HG03135 (cell line): Measurements from ENCODE around the gene ITIH1.

Experiments used
- ATAC-seq: cut with Tn5 transposase; IDR thresholded peaks from one replicate; pipeline ENCODE4 v1.9.1; 2021; ENCODE audit warnings: mild to moderate bottlenecking, moderate library complexity; ENCODE audit not compliant: unreplicated experiment

The ITIH1 gene

DNA sequence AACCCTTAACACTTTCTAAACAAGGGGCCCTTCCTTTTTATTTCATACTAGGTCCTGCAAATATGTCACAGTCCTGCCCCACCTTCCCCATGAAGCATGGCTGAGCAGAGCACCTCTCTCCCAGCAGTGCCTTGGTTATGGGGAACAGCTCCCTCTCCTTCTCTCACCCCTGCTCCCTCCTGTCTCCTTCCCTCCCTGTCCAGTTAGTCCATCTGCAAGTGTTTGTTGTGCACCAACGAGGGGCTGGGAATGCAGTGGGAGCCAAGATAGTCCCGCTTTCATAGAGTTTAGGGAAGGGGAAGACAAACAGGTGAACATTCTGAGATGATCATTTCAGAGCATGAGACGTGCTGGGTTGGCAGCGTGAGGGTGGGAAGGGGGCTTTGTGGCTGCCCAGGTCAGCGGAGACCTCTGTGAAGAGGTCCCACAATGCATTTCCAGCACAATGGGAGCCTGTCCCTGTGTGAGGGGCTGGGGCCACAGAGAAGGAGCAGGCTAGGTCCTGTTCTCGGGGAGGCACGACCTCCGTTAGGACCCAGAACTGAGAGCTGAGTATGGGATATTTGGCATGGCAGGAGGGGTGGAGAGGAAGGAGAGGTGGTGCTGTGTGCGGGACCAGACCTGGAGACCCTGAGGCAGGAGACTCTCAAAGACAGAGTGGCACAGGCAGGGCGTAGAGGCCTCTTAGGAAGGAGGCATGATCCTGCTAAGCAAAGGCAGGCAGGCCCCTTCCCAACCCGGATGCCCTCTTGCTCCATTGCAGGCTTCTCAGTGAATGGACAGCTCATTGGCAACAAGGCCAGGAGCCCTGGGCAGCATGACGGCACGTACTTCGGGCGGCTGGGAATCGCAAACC, 11.7 kb downstream of the ITIH1 start:
- no peak for ATAC-seq

- no peak for ATAC-seq
Observed at GRCh38 chr3:52789746-52790040, 12.3 kb downstream of the ITIH1 start.

GRCh38 chr3:52790337-52790736, 12.9 kb downstream of the ITIH1 start:
- no peak for ATAC-seq

DNA sequence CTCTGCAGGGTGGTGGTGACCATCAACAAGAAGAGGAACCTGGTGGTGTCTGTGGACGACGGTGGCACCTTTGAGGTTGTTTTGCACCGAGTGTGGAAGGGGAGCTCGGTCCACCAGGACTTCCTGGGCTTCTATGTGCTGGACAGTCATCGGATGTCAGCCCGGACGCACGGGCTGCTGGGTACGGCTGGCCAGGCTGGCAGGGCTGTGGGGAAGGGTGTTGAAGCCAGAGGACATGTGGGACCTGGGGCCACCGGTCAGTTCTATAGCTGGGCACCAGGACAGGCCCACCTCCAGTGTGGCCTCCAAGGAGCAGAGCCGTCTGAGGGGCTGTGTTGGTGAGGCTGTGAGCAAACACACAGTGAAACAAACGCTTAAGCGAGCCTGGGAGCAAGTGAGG, 13.3 kb downstream of the ITIH1 start:
- ATAC-seq, result no peak

- no peak for ATAC-seq
Observed at GRCh38 chr3:52791366-52791765, 14.0 kb downstream of the ITIH1 start.

DNA sequence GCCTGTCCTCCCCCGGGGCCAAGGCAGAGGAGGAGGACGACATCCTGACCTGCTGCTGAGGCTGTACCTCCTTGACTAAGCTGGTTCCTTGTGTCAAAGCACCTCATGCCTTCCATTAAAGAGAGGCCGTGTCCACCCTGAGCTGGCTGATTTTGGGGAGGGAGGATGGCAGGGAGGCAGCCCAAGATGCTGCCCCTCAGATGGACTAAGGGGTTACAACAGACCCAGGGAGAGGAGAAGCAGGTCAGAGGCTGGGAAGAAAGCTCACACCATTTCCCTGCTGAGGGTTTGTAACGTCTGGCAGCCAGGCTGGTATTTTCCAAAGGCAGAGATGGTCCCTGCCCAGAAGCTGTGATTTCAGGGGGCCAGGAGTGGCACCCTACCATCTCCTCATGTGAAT, 14.5 kb downstream of the ITIH1 start:
- no peak for ATAC-seq

GRCh38 chr3:52792413-52792812, 15.0 kb downstream of the ITIH1 start:
- no peak for ATAC-seq

DNA sequence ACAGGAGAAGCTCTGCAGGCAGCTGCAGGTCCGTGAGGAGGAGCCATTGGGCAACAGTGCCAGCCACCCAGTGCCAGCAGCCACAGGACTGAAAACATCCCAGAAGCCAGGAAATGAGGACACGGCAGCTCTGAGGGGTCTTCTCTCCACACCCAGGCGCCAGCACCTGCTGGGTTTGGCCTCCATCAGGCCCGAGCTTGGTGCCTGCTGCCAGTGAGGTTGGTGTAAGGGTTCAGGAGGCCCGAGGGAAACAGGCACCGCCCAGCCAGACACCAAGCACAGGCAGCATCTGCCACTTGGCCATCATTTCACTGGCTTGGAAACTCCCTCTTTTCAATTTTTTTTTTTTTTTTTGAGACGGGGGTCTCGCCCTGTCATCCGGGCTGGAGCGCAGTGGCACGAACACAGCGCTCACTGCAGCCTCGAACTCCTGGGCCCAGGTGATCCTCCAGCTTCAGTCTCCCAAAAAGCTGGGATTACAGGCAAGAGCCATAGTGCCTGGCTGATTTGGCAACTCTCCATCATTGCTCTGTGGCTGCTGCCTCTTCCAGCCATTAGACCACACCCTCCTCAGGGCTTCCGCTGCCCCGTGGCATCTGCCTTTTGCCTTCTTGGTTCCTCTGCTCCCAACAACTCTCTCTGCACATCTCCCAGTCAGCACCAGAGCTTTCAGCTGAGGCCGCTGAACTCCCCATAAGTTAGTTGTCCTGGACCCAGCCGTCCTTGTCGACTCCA, 15.7 kb downstream of the ITIH1 start:
- ATAC-seq, result no peak

DNA sequence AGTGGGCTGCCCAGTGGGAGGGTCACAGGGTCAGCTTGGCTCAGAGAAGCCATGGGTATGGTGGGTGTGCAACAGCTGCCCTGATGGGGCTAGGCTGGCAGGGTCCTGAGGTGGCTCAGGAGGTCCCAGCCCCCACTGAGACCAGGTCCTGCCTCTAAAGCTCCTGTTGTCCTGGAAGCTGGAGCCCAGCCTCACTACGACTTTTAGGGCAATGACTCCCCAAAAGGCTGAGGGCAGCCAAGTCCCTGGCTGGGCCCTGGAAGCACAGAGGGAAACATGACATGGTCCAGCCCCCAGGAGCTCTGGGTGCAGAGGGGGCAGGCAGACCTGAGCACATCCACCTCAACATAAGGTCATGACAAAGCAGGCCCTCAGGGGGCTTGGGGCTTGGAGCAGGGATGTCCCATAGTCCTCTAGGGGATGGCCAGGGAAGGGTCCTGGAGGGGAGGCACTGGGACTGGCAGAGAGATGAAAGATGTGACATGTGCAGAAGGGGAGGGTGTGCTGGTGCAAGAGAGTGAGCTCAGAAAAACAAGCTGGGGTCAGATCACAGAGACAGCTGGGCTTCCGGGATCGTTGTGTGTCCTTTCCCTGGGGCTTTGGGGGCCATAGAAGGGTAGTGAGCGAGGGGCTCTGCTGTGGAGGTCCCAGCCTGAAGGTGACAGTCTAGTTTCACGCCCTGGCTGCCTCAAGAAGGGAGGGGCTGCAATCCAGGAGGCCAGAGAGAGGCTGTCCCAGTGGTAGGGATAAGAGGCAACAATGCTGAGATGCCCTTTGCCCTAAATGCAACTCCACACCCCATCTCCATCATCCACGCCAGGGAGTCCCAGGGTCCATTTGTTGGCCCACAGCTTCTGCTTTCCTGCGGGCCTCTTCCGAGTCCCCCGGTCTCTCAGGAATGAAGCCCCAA, 16.6 kb downstream of the ITIH1 start:
- no peak for ATAC-seq

DNA sequence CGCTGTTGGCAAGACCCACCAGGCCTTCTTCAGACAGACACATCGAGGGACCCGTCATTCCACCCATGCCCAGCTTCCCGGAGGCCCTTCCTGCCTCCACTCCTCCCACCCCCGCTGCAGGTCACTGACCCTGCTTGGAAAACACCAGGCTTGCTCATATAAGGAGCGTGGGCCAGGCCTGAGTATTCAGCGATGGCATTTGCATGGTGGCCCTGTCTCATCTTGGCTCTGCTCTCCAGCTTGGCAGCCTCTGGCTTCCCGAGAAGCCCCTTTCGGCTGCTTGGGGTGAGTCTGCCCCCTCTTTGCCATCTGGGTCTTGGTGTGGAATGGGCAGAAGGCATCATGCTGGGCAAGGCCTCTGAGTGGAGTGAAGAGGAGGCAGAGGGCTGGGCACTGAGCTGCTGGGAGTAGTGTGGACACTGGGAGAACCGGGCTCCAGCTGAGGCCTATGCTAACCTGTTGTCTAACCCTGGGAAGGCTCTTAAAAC, 17.3 kb downstream of the ITIH1 start, which contains the start of gene ITIH3:
TSS of gene ITIH3 (plus strand) at position 185 of the 488 bp plus-strand sequence. CDS start at position 193, 8 bp downstream.
- no peak for ATAC-seq

- ATAC-seq, result no peak
Observed at GRCh38 chr3:52795298-52795900, 18.0 kb downstream of the ITIH1 start.

DNA sequence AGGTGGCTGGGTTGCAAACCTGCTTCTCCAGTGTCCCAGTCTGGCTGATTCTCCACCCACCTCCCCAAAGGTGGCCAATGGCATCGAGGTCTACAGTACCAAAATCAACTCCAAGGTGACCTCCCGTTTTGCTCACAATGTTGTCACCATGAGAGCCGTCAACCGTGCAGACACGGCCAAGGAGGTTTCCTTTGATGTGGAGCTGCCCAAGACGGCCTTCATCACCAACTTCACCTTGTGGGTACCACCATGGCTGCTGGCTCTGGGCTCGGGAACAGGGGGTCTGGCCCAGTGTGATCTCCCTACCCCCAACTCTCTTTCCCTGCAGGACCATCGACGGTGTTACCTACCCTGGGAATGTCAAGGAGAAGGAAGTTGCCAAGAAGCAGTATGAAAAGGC, 19.0 kb downstream of the ITIH1 start:
- no peak for ATAC-seq

DNA sequence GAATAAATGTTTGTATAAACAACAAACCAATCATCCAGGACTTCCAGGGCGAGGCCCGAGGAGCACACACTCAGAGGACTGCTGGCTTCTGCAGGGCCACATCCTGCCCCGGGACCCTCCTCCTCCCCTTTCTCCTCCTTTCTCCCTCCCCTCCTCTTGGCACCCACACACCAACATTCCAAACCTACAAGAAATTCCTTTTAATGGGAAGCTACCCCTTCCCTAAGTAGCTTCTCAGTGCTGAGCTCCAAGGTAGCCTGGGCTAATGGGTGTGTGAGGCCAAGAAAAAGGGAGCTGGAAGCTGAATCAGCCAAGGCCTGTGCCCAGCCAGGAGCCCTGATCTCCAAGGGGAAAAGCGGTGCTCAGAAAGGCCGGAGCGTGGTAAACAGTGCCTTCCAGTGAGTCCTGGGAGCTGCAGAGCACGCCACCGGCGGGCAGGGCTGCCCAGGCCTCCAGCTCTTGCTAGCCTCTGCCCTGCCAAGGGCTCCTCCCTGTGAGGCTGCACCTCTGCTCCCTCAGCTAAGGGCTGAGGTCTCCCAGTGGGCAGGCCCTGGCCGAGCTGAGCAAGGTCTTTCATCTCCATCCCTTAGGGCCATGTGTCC, 21.1 kb downstream of the ITIH1 start:
- ATAC-seq, result no peak

GRCh38 chr3:52798978-52799476, 21.6 kb downstream of the ITIH1 start:
- ATAC-seq, result no peak

DNA sequence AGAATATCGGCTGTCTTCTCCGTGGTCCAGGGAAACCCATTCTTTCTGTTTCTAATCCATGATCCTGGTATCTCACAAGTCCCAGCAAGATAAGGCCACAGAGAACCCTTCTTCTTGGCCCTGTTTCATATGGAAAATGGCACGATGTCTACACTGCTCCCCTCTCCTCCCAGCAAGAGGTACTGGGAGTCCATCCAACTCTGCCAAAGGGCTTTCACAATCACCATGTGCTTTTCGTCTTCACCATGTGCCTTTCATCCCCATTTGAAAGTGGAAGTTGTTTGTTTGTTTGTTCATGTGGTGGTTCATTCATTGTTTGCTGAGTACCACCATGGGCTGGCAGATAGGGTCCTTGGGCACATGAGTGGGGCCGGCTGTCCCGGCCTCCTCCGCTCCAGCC, 22.7 kb downstream of the ITIH1 start:
- ATAC-seq, result no peak

DNA sequence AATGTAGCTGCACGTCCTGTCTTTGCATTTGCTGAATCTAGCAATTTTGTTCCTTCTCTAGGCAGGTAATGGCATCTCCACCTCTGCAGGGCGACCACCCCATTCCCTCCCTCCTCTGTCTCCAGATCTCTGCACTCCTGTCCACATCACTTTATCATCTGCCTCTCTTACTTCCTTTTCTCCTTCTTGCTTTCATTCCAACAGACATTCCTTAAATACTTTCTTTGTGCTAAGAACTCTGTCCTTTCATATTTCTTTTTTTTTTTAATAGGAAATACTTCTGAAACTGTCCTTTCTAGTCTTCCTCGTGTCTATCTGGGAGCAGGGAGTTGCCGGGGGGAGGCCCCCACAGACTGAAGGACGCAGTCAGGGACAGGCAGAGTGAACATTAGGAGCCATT, 24.4 kb downstream of the ITIH1 start:
- ATAC-seq, result no peak

DNA sequence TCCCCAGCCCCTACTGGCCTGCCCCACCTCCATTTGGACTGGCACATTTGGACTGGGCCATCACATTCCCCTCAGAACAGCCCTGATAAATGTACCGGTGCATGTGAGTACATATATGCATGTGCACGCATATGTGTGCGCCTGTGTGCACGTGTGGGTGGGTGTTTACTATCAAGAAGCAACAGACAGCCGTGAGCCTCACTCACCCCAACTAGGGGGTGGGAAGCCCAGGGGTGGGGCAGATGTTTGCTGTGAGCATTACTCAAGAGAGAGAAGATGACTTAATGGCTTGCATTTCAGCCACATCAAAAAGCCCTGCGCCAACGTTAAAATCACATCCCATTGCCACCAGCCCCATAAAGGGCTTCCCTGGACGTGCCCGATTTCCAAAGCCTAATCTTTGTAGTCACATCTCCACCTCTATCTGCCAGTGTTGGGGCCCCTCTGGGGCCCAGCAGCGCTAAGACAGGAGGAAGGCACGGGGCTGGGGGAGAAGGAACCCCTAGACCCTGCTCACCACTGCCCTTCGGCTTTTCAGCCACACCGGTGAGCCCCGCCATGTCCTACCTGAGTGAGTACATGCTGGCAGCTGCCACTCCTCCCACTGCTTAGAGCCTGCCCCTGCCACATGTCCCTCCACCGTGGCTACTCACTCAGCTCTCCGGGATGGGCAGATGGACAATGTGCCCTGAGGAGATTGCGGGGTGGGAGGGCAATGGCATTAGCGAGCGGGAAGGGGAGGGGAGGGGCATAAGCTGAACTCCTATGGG, 28.1 kb downstream of the ITIH1 start:
- ATAC-seq, result no peak

- ATAC-seq, result no peak
Observed at GRCh38 chr3:52809149-52809548, 31.8 kb downstream of the ITIH1 start.

GRCh38 chr3:52809662-52810377, 32.4 kb downstream of the ITIH1 start:
- ATAC-seq, result no peak
